SK-N-SH treated with all-trans-retinoic acid at 6 μM for 48 hours (cell line): ENCODE results near the gene SLC6A9.

Experiments used
- CSDC2 ChIP-seq: fragments of 250-450 bp; sonication (Bioruptor Pico); IDR thresholded peaks from 2 replicates; pipeline ENCODE4 v1.5.0; 2020; ENCODE audit warnings: mild to moderate bottlenecking, moderate library complexity
- ESRRG ChIP-seq: fragments of 250-450 bp; sonication (Bioruptor Pico); IDR thresholded peaks from 2 replicates; pipeline ENCODE4 v1.6.1; 2021; ENCODE audit warnings: mild to moderate bottlenecking
- POU6F1 ChIP-seq: fragments of 250-450 bp; sonication (Bioruptor Pico); IDR thresholded peaks from 2 replicates; pipeline ENCODE4 v1.8.0; 2021; ENCODE audit warnings: low read depth, mild to moderate bottlenecking, moderate library complexity, borderline replicate concordance
- SNAI2 ChIP-seq: fragments of 250-450 bp; sonication (Bioruptor Pico); IDR thresholded peaks from 2 replicates; pipeline ENCODE4 v1.5.0; 2020; ENCODE audit warnings: mild to moderate bottlenecking, moderate library complexity
- TOX ChIP-seq: fragments of 250-450 bp; sonication (Bioruptor Pico); IDR thresholded peaks from 2 replicates; pipeline ENCODE4 v1.8.0; 2021; ENCODE audit warnings: mild to moderate bottlenecking, moderate library complexity, borderline replicate concordance
- TSHZ2 ChIP-seq: fragments of 250-450 bp; sonication (Bioruptor Pico); IDR thresholded peaks from 2 replicates; pipeline ENCODE4 v1.5.0; 2020; ENCODE audit warnings: mild to moderate bottlenecking, moderate library complexity
- ZC3H10 ChIP-seq: fragments of 250-450 bp; sonication (Bioruptor Pico); IDR thresholded peaks from 2 replicates; pipeline ENCODE4 v1.5.1; 2021; ENCODE audit warnings: mild to moderate bottlenecking, moderate library complexity
- ZFP30 ChIP-seq: fragments of 450-650 bp; formaldehyde crosslinking; IDR thresholded peaks from 2 replicates; pipeline ENCODE4 v1.5.0; 2022; ENCODE audit warnings: mild to moderate bottlenecking, moderate library complexity
- ZNF70 ChIP-seq: fragments of 450-650 bp; formaldehyde crosslinking; IDR thresholded peaks from 2 replicates; pipeline ENCODE4 v1.5.0; 2020; ENCODE audit warnings: mild to moderate bottlenecking, moderate library complexity

- no peak for TF ChIP-seq ZNF70 (CRISPR knock-in tag)
- TF ChIP-seq CSDC2 (CRISPR knock-in tag): no peak
- no peak for TF ChIP-seq ZC3H10 (CRISPR knock-in tag)
- no peak for TF ChIP-seq ZFP30 (CRISPR knock-in tag)
- TF ChIP-seq TSHZ2 (CRISPR knock-in tag): no peak
- TF ChIP-seq TOX: no peak
- no peak for TF ChIP-seq ESRRG (CRISPR knock-in tag)
- TF ChIP-seq POU6F1 (CRISPR knock-in tag): no peak
- no peak for TF ChIP-seq SNAI2 (CRISPR knock-in tag)
Observed at GRCh38 chr1:44024031-44024902, 7.0 kb downstream of the SLC6A9 start.
